Measurements from ENCODE around the gene PTPRN2.

- TF ChIP-seq, protein P1, sequence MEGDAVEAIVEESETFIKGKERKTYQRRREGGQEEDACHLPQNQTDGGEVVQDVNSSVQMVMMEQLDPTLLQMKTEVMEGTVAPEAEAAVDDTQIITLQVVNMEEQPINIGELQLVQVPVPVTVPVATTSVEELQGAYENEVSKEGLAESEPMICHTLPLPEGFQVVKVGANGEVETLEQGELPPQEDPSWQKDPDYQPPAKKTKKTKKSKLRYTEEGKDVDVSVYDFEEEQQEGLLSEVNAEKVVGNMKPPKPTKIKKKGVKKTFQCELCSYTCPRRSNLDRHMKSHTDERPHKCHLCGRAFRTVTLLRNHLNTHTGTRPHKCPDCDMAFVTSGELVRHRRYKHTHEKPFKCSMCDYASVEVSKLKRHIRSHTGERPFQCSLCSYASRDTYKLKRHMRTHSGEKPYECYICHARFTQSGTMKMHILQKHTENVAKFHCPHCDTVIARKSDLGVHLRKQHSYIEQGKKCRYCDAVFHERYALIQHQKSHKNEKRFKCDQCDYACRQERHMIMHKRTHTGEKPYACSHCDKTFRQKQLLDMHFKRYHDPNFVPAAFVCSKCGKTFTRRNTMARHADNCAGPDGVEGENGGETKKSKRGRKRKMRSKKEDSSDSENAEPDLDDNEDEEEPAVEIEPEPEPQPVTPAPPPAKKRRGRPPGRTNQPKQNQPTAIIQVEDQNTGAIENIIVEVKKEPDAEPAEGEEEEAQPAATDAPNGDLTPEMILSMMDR (conservative IDR thresholded peaks at IDR 0.05): no peak
- 0 out of 2 replicates have a peak, but pooled peaks have one; percentile 51 for TF ChIP-seq EZH2 (IDR thresholded peaks at IDR 0.05; ENCODE audit: low read depth)
Observed at GRCh38 chr7:157873664-157874063, 714.0 kb downstream of the PTPRN2 start.

Data from PC-9 (cell line).